Stimulated activated CD8-positive, alpha-beta memory T cell treated with anti-CD3 and anti-CD28 coated beads, Interleukin-15, amount 100 ng/mL, for 48 hours (primary cell): ENCODE measurements around the gene RASGRP1.
A peak's percentile ranks its signal among the peaks of the same experiment; 100 is the strongest.
"Not testable (repeated sequence)": the region's sequence is repeated elsewhere in the genome, so short reads cannot be mapped to it uniquely, and the experiment has no call there.

ENCODE experiments used
- DNase-seq, 2 donors: peaks; one replicate each; pipeline ENCODE4 v3.0.0-alpha.2; 2020; ENCODE audit warnings: low read depth in 2 of 2

The RASGRP1 gene

GRCh38 chr15:38564557-38565286 lies at the start of gene RASGRP1:
RASGRP1 (minus strand) TSS chr15:38564814; CDS start chr15:38564628, 186 bp downstream.
- DNase-seq, result peak; percentile 75 to 79

- DNase-seq, result no peak
Observed at GRCh38 chr15:38613085-38613484, 48.5 kb upstream of the RASGRP1 start.

DNA sequence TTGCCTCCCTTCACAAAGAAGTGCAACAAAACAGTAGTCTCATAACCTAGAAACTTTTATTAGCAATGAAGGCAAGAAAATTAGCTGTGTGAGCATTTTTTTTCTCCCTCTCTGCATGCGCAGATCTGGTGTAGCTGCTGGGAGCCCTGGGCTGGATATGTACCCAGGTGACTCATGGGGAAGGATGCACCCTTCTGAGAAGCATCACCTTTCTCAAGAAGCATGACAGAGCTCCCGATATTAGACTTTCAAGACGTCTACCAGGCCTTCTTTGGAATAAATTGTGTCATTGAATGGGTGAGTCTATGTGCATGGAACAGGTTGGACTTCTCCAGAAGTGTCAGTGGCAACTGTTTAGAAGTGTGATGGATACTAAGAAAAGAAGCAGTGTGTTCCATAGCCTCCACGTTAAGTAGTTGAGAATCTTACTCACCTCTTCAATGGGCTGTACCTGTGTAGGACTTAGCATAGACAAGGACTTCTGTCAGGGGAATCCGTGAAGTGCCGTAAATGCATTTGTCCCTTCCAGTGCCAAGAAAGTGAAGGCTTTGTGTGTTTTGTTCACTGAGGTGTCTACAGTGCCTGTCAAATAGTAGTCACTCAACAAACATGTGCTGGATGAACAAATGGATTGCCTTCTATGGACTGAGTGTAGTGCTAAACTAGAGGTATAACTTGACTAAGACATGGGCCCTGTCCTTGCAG lies 47.7 kb upstream of the RASGRP1 start:
- peak; percentile 46 to 64 for DNase-seq

DNA sequence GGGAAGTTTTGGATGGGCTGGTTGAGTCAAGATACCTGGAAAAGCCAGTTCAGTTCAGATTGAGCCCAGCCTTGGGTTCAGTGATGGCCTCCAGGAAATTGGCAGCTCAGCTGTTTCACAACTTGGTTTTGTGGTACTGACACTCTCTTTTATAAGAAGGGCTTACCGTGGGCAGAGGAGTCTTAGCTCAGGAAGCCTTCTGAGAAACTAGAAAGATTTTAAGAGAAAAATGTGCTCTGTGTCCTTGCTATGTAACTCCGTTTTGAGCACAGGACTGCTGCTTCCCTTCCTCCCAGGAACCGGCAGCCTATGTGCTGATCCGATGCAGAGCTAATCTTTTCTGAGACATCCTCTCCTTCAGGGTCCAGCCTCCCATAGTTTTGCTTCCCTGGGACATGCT lies 46.6 kb upstream of the RASGRP1 start:
- peak; percentile 45 to 53 for DNase-seq

DNA sequence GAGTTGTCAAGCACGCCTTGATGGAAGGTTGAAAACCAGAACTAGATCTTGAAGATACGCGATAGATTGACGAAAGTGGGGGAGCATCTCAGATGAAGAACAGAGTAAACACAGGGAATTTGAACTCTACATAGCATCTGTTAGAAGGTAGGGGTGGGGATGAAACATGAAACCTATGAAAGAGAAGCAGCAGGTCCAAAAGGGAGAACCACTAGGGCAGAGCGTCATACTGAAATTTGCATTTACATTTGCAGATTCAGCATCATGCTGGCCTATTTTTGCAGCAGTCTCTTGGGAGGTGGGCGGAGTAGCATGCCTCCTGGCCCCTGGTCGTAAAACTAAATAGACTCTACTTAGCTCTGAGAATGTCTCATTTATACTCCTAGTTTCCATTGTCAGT lies 46.1 kb upstream of the RASGRP1 start:
- peak; percentile 32 to 47 for DNase-seq

DNA sequence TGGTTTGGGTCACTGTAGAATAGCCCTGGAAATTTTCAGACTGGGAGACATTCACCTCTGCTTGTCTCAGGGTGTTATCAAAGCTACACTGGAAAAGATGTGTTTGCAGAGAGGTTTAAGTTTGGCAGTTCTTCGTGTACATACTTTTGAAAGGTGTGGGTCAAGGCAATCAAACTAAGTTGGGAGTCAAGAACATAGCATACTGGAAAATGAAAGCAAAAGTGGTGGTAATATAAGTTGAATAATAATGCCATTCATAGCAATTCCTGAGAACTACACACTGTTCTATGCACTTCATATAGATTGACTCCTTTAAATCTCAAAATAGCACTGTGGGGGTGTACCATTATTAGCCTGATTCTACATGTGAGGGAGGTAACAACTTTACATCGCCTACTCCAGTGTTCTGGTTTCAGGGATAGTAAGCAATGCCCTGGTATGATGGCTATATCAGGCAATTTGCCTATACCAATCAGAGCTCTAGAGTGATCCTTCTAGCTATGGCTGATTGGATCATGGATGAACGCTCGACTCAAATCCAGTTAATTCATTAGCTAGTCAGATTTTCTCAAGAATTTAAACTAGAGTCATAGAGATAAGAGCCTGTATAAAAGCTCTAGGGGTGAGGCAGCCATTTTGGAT lies 44.6 kb upstream of the RASGRP1 start:
- no peak for DNase-seq

DNA sequence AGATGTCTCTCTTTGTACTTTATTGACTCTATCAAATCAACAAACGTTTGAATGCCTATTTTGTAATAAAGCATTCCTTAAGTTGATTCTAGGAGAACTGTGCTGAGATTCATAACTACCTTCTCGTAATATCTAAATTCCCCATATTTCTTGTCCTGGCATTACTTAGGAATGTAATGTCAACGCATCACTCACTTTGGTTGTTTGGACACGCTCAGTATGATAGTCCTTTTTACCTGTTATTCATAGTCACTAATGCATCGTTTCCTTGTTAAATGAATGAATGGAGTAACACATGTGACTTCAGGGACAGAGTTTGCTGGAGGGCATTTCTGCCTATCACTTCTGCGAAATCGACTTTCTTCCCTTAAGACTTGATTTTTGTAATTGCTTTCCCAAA lies 44.1 kb upstream of the RASGRP1 start:
- DNase-seq, result no peak

DNA sequence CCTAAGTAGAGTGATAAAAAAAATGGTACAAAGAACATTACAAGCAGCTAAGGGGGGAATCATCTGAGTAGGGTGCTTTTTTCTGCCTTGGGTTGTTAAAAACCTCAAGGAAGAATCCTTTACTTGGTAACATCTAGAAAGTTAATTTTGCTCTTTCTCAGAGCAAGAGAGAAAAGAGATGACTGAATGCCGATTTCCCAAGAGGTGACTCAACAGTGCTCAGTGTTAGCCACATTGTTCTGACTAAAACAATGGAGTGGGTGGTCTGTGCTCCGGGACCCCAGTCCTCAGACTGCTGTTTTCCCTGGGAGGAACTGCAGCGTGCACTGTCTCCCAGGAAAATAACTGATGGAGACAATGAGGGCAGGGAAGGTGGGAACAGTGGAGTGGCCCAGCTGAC lies 41.1 kb upstream of the RASGRP1 start:
- DNase-seq, result no peak

- no peak for DNase-seq
Observed at GRCh38 chr15:38603672-38604071, 39.1 kb upstream of the RASGRP1 start.

DNA sequence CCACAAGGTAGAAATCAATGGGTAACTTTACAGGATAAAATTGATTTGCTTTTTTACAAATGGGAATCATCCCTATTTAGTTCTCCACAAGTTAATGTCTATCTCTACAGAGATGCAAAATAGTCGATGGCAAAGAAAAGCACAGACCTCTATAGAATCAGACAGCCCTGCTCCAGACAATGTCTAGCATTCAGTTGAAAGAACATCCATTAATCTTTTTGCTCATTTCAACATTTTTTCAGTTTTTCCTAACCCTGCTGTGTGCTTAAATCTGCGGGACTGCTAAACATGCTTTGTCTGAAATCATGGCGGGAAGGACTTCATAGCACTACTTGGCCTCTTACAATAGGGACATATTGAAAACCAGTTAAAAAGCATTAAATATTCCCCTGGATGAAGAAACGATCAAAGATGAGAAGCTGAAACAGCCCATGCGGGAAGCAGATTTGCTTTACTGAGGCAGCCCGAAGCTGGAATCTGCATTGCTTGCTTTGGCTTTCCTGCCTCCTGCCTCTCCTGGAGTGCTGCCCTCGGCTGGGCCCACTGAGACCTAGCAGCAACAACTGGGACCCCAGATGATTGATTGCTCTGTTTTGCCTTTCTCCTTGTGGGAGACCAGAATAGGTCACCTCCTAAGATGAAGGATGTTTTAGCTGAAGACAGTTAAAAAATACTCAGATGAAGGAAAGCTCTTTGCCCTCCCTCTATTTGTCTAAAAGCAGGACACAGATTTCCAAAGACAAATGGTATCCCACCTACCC lies 38.5 kb upstream of the RASGRP1 start:
- no peak for DNase-seq

GRCh38 chr15:38600236-38600635 lies 35.6 kb upstream of the RASGRP1 start:
- DNase-seq, result no peak

GRCh38 chr15:38598749-38599148 lies 34.1 kb upstream of the RASGRP1 start:
- no peak for DNase-seq

GRCh38 chr15:38597219-38597800 lies 32.7 kb upstream of the RASGRP1 start:
- DNase-seq, result no peak

DNA sequence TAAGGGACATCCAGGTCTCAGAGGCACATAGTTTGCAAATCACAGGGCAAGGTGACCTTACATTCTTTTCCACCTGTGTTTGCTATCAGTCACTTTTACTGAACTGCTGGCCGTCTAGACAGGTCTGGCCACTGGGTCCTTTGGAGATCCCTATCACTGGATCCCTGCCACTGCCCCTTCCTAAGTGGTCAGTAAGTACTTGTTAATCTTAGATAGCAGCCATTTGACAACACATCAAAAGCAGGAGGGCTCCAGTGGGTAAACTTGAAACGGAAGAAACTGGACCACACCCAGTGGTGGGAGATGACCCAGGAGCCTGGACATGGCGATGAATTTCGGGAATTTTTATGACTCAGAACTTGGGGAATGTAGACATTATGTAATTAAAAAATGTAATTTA lies 28.9 kb upstream of the RASGRP1 start:
- no peak for DNase-seq

DNA sequence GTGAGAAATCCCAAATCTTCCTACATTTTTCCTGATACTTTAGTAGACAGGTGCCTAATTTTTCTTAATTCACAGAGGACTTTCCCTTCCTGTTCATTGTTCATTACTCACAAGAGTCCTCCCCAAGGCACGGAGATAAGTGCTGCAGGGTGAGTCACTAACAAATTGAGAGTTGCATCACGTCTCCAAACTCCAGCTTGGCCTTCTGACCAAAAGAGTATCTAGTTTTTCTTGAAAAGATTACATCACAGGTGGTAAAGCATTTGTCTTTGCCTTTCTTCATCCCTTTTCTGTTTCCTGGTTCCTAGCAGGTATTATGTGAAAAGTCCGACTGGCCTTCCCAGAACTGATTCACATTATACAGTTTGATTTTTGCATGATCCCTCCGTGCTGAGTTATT lies 24.9 kb upstream of the RASGRP1 start:
- DNase-seq, result no peak

GRCh38 chr15:38588672-38589071 lies 24.1 kb upstream of the RASGRP1 start:
- no peak for DNase-seq

GRCh38 chr15:38587214-38587613 lies 22.6 kb upstream of the RASGRP1 start:
- DNase-seq, result no peak

DNA sequence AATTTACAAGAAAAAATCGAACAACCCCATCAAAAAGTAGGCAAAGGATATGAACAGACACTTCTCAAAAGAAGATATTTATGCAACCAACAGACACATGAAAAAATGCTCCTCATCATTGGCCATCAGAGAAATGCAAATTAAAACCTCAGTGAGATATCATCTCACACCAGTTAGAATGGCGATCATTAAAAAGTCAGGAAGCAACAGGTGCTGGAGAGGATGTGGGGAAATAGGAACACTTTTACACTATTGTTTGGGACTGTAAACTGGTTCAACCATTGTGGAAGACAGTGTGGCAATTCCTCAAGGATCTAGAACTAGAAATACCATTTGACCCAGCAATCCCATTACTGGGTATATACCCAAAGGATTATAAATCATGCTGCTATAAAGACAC lies 21.4 kb upstream of the RASGRP1 start:
- DNase-seq, result not testable (repeated sequence)

DNA sequence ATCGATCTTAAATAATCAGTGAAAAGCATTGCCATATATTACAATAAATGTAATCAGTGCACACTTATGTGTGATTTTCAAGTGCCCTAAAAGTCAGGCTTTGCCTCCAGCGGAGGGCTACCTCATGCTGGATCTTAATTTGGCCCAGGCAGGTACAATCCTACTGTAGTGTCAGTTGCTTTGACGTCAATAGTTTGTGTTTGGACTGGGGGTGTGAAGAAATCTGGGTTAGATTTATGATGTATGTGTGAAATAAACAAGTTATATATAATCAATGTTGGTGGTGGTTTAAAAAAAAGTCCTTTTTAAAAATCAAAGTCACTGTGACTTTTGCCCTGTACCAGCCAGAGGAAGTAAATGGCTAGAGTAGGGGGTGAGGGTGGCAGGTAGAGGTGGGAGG lies 14.0 kb upstream of the RASGRP1 start:
- DNase-seq, result no peak

DNA sequence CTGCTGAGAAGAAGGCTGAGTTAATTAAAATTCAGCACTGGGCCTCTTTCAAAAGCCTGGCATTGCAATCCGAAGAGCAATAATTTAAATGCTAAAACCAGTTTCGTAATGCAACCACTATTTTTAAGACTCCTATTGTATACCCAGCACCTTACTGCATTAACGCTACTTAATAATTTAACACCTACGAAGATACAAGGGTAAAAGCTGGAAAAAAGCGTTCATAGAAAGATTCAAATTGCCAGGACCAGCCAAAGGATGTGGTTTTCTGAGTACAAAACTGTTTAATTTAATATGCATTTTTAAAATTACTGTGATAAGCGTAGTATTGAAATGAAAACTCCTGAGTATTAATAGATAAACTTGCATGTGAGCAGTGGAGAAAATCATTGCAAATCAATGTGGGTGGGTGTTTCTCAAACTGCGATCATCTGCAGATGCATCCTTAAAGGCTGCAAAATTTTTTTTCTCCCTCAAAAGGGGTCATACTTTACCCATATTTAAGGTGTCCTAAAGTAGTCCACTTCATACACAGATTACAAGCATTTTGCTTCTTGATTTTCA lies 12.9 kb upstream of the RASGRP1 start:
- DNase-seq, result no peak

DNA sequence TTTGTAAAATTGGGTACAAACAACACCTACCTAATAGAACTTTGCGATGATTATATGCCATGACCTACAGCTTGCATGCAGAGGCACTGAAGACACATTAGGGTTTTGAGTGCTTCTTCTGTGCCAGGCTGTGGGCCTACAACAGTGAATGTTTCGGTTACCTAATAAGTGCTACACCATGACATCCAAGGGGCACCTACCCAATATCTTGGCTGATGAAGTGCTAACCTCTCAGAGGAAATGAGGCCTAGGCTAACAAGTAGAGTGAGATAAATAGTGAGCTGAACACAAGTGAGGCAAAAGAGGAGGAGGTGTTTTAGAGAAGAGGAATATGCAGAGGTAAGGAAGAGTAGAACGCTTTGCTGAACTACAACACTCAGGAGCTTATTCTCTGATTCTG lies 12.2 kb upstream of the RASGRP1 start:
- no peak for DNase-seq
